K562 (cell line): ENCODE results near the gene UBE3B. TPM values are rescaled to one million over a fixed set of nuclear protein-coding genes. Genes with fewer than 3 reads are reported as not detected.

Experiments used
- ATAC-seq: fragments of 200-7000 bp; cut with Tn5 transposase; 3 replicates; pipeline ENCODE4 v1.9.1; 2020; ENCODE audit warnings: moderate library complexity
- BruUV-seq: library from RNA; stranded (reverse); fragments of 400-500 nt; replicated peaks from 2 replicates; lab custom pipeline; 2021; lab: Mats Ljungman, UMichigan
- CTCF ChIA-PET: fragments of 300-600 bp; formaldehyde crosslinking; extraction: SDS; loops from one replicate; lab custom pipeline; 2021; ENCODE audit warnings: low intra/inter-chr PET ratio; lab: Yijun Ruan, JAX
- POLR2A ChIA-PET: fragments of 300-600, 350-650 bp; sonication (Branson Sonifier 250); formaldehyde crosslinking; extraction: SDS; loops from one replicate; lab custom pipeline; 2021; ENCODE audit warnings: antibody characterized with exemption, inconsistent platforms; lab: Yijun Ruan, JAX
- DNase-seq, 4 experiments: peaks; one replicate each; pipeline versions ENCODE4 v3.0.0 to v3.0.0-alpha.2; 2011 to 2018; ENCODE audit warnings: low spot score in 3 of 4, mixed read lengths in 3 of 4; ENCODE audit errors: extremely low read depth in 1 of 4
- FAIRE-seq: peaks from 2 replicates; lab custom pipeline; 2011; peaks lifted over from hg19 to GRCh38; lab: Jason Lieb, UNC
- H2AFZ ChIP-seq: 2 replicates; pipeline ENCODE4 v1.6.0; 2011; ENCODE audit warnings: low read depth, low read length, control low read depth, inconsistent platforms
- H3K27ac ChIP-seq: fragments of 200-600 bp; 3 replicates; pipeline ENCODE4 v1.8.0; 2011; ENCODE audit warnings: low read depth, mild to moderate bottlenecking, control low read depth, inconsistent platforms, low read length, moderate library complexity, mixed read lengths; ENCODE audit errors: extremely low read depth
- H3K27me3 ChIP-seq, 2 experiments: fragments of 300-600 bp in 1 of 2; 2 replicates in 1 of 2; 3 replicates in 1 of 2; pipeline versions ENCODE4 v1.6.0 to v1.8.0; 2011; ENCODE audit warnings: inconsistent platforms in 2 of 2, low read length in 2 of 2, mild to moderate bottlenecking in 1 of 2, mixed read lengths in 1 of 2, moderate library complexity in 1 of 2; ENCODE audit not compliant: control insufficient read depth in 2 of 2, insufficient read depth in 2 of 2
- H3K36me3 ChIP-seq: fragments of 300-600 bp; 3 replicates; pipeline ENCODE4 v1.8.0; 2011; ENCODE audit warnings: mild to moderate bottlenecking, low read length, inconsistent platforms; ENCODE audit not compliant: control insufficient read depth, insufficient read depth
- H3K4me1 ChIP-seq, 2 experiments: fragments of 200-600 bp in 1 of 2; replicated peaks in 1 of 2; 2 replicates in 1 of 2; 3 replicates in 1 of 2; pipeline versions ENCODE4 v1.5.1 to v1.8.0; 2011; ENCODE audit warnings: inconsistent platforms in 2 of 2, low read length in 2 of 2, mild to moderate bottlenecking in 1 of 2, mixed read lengths in 1 of 2, moderate library complexity in 1 of 2; ENCODE audit not compliant: control insufficient read depth in 2 of 2, insufficient read depth in 2 of 2
- H3K4me2 ChIP-seq: 2 replicates; pipeline ENCODE4 v1.6.1; 2011; ENCODE audit warnings: low read length, control low read depth, inconsistent platforms, mixed read lengths; ENCODE audit not compliant: insufficient read depth
- H3K4me3 ChIP-seq: fragments of 200-600 bp; sonication (generic), shearing (Covaris generic); 2 replicates; pipeline ENCODE4 v1.5.1; 2016; ENCODE audit warnings: control low read depth, inconsistent platforms
- H3K79me2 ChIP-seq: fragments of 200-600 bp; 3 replicates; pipeline ENCODE4 v1.8.0; 2011; ENCODE audit warnings: low read length, inconsistent platforms; ENCODE audit not compliant: control insufficient read depth, insufficient read depth
- H3K9ac ChIP-seq, 2 experiments: 2 replicates each; pipeline versions ENCODE4 v1.6.0 to v1.6.1; 2011; ENCODE audit warnings: low read depth in 2 of 2, low read length in 2 of 2, control low read depth in 1 of 2, inconsistent platforms in 1 of 2, mild to moderate bottlenecking in 1 of 2, mixed read lengths in 1 of 2; ENCODE audit not compliant: insufficient read depth in 1 of 2
- H3K9me1 ChIP-seq: one replicate; pipeline ENCODE4 v1.6.0; 2011; ENCODE audit warnings: inconsistent platforms, mild to moderate bottlenecking, low read length, moderate library complexity; ENCODE audit not compliant: control insufficient read depth, insufficient read depth
- H3K9me3 ChIP-seq: replicated peaks from 2 replicates; pipeline ENCODE4 v1.5.1; 2011; ENCODE audit warnings: low read depth, low read length, inconsistent platforms; ENCODE audit not compliant: control insufficient read depth, insufficient read depth
- H4K20me1 ChIP-seq: replicated peaks from 2 replicates; pipeline ENCODE4 v1.6.1; 2011; ENCODE audit warnings: low read length, inconsistent platforms, mixed read lengths; ENCODE audit not compliant: control insufficient read depth, insufficient read depth
- ELF4 ChIP-seq: fragments of 450-650 bp; formaldehyde crosslinking; IDR thresholded peaks from 2 replicates; pipeline ENCODE4 v1.4.0; 2022; ENCODE audit warnings: missing genetic modification characterization
- FOXJ2 ChIP-seq: fragments of 200-800 bp; sonication (Bioruptor generic); IDR thresholded peaks from 2 replicates; pipeline ENCODE4 v1.6.1; 2016; ENCODE audit warnings: missing genetic modification characterization, missing compliant biosample characterization
- HMGN3 ChIP-seq: IDR thresholded peaks from 2 replicates; pipeline ENCODE4 v1.6.1; 2011; ENCODE audit warnings: borderline replicate concordance, low read depth, mild to moderate bottlenecking, mixed read lengths, low read length; ENCODE audit not compliant: insufficient read length; ENCODE audit errors: extremely low read depth
- KDM4B ChIP-seq, 2 experiments: fragments of 450-650 bp in 1 of 2; sonication (generic) in 1 of 2; IDR thresholded peaks; 2 replicates each; pipeline ENCODE4 v1.6.1; 2016 to 2017; ENCODE audit warnings: borderline replicate concordance in 2 of 2, antibody characterized with exemption in 1 of 2, low read depth in 1 of 2, mild to moderate bottlenecking in 1 of 2
- POU5F1 ChIP-seq: fragments of 150-350 bp; IDR thresholded peaks from 2 replicates; pipeline ENCODE4 v1.6.1; 2014; ENCODE audit warnings: borderline replicate concordance, low read length, low read depth, mild to moderate bottlenecking; ENCODE audit not compliant: partially characterized antibody
- RBM14 ChIP-seq: fragments of 200-400 bp; formaldehyde crosslinking; IDR thresholded peaks from 2 replicates; pipeline ENCODE4 v1.6.1; 2018; ENCODE audit warnings: low read depth, mild to moderate bottlenecking, low read length, moderate library complexity, borderline replicate concordance; ENCODE audit not compliant: insufficient read depth
- RBM25 ChIP-seq: fragments of 200-400 bp; formaldehyde crosslinking; IDR thresholded peaks from 2 replicates; pipeline ENCODE4 v1.6.1; 2018; ENCODE audit warnings: low read length, low read depth, moderate library complexity; ENCODE audit not compliant: severe bottlenecking
- ZC3H8 ChIP-seq: fragments of 450-650 bp; IDR thresholded peaks from 2 replicates; pipeline ENCODE4 v1.6.1; 2017
- ZNF316 ChIP-seq: fragments of 450-650 bp; IDR thresholded peaks from 2 replicates; pipeline ENCODE4 v1.6.1; 2016
- ZNF318 ChIP-seq, 2 experiments: fragments of 450-650 bp; IDR thresholded peaks; 2 replicates each; pipeline ENCODE4 v1.6.1; 2016; ENCODE audit warnings: mild to moderate bottlenecking in 2 of 2, borderline replicate concordance in 1 of 2, low read depth in 1 of 2, moderate library complexity in 1 of 2
- ZNF408 ChIP-seq: fragments of 250-450 bp; sonication (Bioruptor Pico); IDR thresholded peaks from 2 replicates; pipeline ENCODE4 v1.4.0; 2020; ENCODE audit warnings: low read depth, mild to moderate bottlenecking, moderate library complexity
- ZNF766 ChIP-seq: fragments of 200-800 bp; sonication (Bioruptor generic); conservative IDR thresholded peaks from 2 replicates; pipeline ENCODE4 v1.6.1; 2016; ENCODE audit warnings: missing genetic modification characterization, missing compliant biosample characterization
- WGBS: fragments of 100-300 bp; shearing (Covaris generic); methylation state at CpG from one replicate; pipeline ENCODE4 v1.1.6; 2016; ENCODE audit warnings: low coverage, mixed read lengths; ENCODE audit not compliant: insufficient coverage; ENCODE audit errors: missing lambda C conversion rate; 5-methylcytosine and 5-hydroxymethylcytosine counted together
- in situ Hi-C: fragments of 300-500 bp; cut with MboI; formaldehyde crosslinking; loops from 4 replicates; pipeline ENCODE4 v1.15.0; 2018; ENCODE audit warnings: inconsistent platforms, mixed read lengths
- intact Hi-C: fragments of 100-400 bp; cut with micrococcal nuclease; formaldehyde crosslinking; loops from 2 replicates; pipeline ENCODE4 v1.14.2; 2022
- polyA plus RNA-seq, 8 experiments: library from polyadenylated mRNA; depleted of rRNA in 4 of 8; stranded (reverse) in 5 of 8; unstranded in 3 of 8; fragments of >200 nt; fragmentation: Nextera tagmentation in 2 of 8; fragmentation: Illumina TruSeq in 1 of 8; extraction: Ambion mirVana in 2 of 8; extraction: Trizol in 1 of 8; gene quantifications; 2 replicates each; pipeline versions ENCODE4 v1.2.1 to v1.2.3, GENCODE V29; 2011 to 2014; ENCODE audit warnings: inconsistent platforms in 1 of 8, missing spikeins in 1 of 8
- total RNA-seq, 7 experiments: library from RNA; depleted of rRNA in 6 of 7; stranded (reverse); fragments of >200 nt in 6 of 7; fragmentation: Illumina TruSeq in 2 of 7; extraction: Trizol in 2 of 7; gene quantifications; 2 replicates each; pipeline versions ENCODE4 v1.2.1 to v1.2.3, GENCODE V29; 2011 to 2021; ENCODE audit warnings: low replicate concordance in 1 of 7

Gene UBE3B
- total and polyA plus RNA-seq, 9 of the 15 experiments (the other 6 are each of a cell fraction or from before 2014, with no cell fraction given), result 7.6 to 23.6 (median 15.5) TPM

GRCh38 chr12:109566424-109566823, 89.0 kb downstream of the UBE3B start (continued):
- TF ChIP-seq RBM25, result no peak
- no peak for TF ChIP-seq ZNF408
- TF ChIP-seq HMGN3, result no peak
- TF ChIP-seq RBM14, result no peak
- no peak for TF ChIP-seq ZNF766 (CRISPR knock-in tag)

GRCh38 chr12:109567296-109567695, 89.9 kb downstream of the UBE3B start:
- ChIA-PET POLR2A (interaction anchor here (0.6 to 0.9 kb wide), 3 partner anchors 15 to 51 kb away, joined by 3 read pairs; no protein-coding TSS in a partner anchor), CTCF (no interaction called here)
- FAIRE-seq (no peak), DNase-seq (no peak), ATAC-seq (no peak)
- Histone ChIP-seq H3K4me3 (no peak overlapping the region), H3K9ac (no peak overlapping the region), H3K4me1 (peaks cover under 1 to 1% of the 10 kb centered on the region in 2 experiments; a peak in 3 of 5 replicates), H3K27me3 (no peaks in the 10 kb centered on the region), H2AFZ (no peak overlapping the region), H3K36me3 (peaks cover 81% of the 10 kb centered on the region; the same call in 2 of the 3 replicates), H3K27ac (no peak overlapping the region), H3K79me2 (peaks cover under 1% of the 10 kb centered on the region; the same call in 2 of the 3 replicates), H4K20me1 (no peaks in the 10 kb centered on the region), H3K4me2 (no peak overlapping the region), H3K9me1 (no peaks in the 10 kb centered on the region), H3K9me3 (no peaks in the 10 kb centered on the region)
- no TSS peak for BruUV-seq
- in situ Hi-C loops, result no loop called here
- WGBS, result 81% methylated on average over 10 of the region's 10 CpGs
- intact Hi-C loops, result no loop called here
- TF ChIP-seq ZNF316 (no peak), FOXJ2 (tag) (no peak), ELF4 (CRISPR knock-in tag) (no peak), ZNF318 (IDR thresholded peaks at IDR 0.05; ENCODE audit: borderline replicate concordance in 1 of 2, low read depth in 1 of 2) (no peak), POU5F1 (no peak), ZC3H8 (no peak), KDM4B (IDR thresholded peaks at IDR 0.05; ENCODE audit: borderline replicate concordance in 2 of 2, low read depth in 1 of 2) (no peak)
